Stomach smooth muscle (tissue), 2 donors: ENCODE data around the gene CAPN2.

ENCODE experiments used
- H3K27ac ChIP-seq: one replicate; pipeline ENCODE4 v1.7.0; 2013; ENCODE audit warnings: mild to moderate bottlenecking, low read length, inconsistent platforms
- H3K27me3 ChIP-seq, 2 donors: one replicate each; pipeline ENCODE4 v1.7.0; 2013; ENCODE audit warnings: low read length in 2 of 2; ENCODE audit not compliant: insufficient read depth in 2 of 2, control insufficient read depth in 1 of 2
- H3K36me3 ChIP-seq, 2 donors: one replicate each; pipeline ENCODE4 v1.7.0; 2013; ENCODE audit warnings: low read length in 2 of 2; ENCODE audit not compliant: control insufficient read depth in 2 of 2, insufficient read depth in 2 of 2
- H3K4me1 ChIP-seq: one replicate; pipeline ENCODE4 v1.7.0; 2013; ENCODE audit warnings: low read length; ENCODE audit not compliant: control insufficient read depth, insufficient read depth
- H3K4me3 ChIP-seq, 2 donors: one replicate each; pipeline ENCODE4 v1.7.0; 2013; ENCODE audit warnings: low read length in 2 of 2
- H3K9ac ChIP-seq, 2 donors: one replicate each; pipeline ENCODE4 v1.7.0; 2013; ENCODE audit warnings: low read length in 2 of 2, mild to moderate bottlenecking in 1 of 2
- H3K9me3 ChIP-seq, 2 donors: one replicate each; pipeline ENCODE4 v1.7.0; 2013; ENCODE audit warnings: low read length in 2 of 2; ENCODE audit not compliant: control insufficient read depth in 2 of 2
- donor health status: healthy.
- donor health status: Pancreatic carcinoma.

Gene CAPN2

DNA sequence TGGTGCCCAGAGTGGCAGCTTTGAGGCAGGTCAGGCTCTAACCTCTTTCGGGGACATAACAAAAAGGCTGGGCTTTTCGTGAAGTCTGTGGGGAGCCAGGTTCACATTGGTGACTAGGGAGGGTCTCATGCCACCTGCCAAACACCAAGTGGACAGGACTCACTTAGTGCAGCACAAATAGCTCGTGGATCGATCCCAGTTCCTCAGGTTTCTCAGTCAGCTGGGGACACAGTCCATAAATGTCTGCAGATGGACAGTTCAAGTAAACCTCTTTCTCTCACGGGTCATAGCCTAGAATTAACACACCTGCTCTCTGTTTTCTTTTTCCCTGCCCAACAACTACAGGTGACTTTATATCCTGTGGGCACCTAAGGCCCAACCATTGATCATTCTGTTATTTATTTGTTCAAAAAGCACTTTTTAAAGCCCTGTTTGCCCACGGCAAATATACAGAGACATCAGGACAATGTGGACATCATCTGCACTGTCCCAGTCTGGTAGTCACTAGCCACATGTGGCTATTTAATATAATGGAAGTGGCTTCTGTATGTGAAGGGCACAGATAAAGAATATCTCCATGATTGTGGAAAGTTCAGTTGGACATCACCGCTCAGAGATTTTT is 53.5 kb downstream of the CAPN2 start:
- Histone ChIP-seq H3K36me3 (peaks cover 45 to 58% of the 10 kb centered on the region in 2 donors), H3K9ac (no peak overlapping the region), H3K27ac (peak overlapping the region; percentile 18), H3K4me1 (peaks cover 3% of the 10 kb centered on the region), H3K27me3 (no peaks in the 10 kb centered on the region), H3K4me3 (no peak overlapping the region), H3K9me3 (no peaks in the 10 kb centered on the region)

DNA sequence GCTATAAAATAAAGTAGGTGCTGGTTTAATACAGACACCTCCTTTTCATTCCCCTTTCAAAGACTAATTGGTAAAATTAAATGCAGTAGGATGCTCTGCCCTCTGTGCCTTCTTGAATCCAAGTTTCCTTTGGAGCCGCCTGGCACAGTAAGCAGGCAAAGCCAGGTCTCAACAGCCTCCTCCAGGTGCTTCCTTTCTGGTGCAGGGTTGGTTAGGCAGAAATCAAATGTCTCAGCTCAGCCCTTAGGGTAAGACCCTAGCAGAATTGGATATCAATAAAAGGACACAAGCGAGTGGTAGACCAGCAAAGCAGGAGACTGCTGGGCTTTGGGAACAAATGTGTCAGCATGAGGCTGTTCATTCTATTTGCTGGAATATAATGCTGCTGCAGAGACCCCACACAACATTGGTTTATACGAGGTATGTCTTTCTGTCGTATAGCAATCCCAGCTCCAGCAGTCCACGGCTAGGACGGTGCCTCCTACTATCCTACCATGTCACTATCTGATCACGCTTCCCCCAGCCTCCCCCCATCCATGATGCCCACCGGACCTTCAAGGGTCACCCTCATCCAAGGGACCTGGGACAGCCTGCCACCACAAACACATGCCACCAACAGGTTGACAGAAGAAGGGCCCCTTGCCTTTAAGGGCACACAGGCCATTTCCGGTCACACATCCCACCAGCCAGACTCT is 58.4 kb downstream of the CAPN2 start:
- peak overlapping the region in 1 of 2 donors; percentile 47 for H3K9ac ChIP-seq
- peaks cover 14% of the 10 kb centered on the region for H3K4me1 ChIP-seq
- no peak overlapping the region for H3K4me3 ChIP-seq
- H3K9me3 ChIP-seq, result no peaks in the 10 kb centered on the region
- peaks cover 43 to 47% of the 10 kb centered on the region in 2 donors for H3K36me3 ChIP-seq
- H3K27me3 ChIP-seq, result no peaks in the 10 kb centered on the region
- H3K27ac ChIP-seq, result peak overlapping the region; percentile 49

DNA sequence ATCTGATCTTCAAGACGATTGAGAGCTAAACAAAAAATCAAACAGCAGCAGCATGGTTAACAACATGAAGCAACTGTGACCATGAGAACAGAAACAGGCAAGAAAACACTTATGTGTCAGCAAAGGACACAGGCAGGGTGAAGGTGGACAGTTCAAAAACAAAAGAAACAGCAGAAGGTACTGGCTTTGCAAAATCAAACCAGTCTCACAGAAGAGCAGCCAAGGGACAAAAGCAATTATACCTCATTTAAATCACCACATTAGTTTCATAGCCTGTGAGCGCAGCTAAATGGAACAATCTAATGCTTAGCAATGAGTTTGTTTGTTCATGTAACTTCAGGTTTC is 59.1 kb downstream of the CAPN2 start:
- no peaks in the 10 kb centered on the region for H3K27me3 ChIP-seq
- H3K9me3 ChIP-seq, result no peaks in the 10 kb centered on the region
- H3K9ac ChIP-seq, result peak overlapping the region in 1 of 2 donors; percentile 47
- H3K27ac ChIP-seq, result peak overlapping the region; percentile 49
- no peak overlapping the region for H3K4me3 ChIP-seq
- H3K4me1 ChIP-seq, result peaks cover 14% of the 10 kb centered on the region
- peaks cover 44 to 48% of the 10 kb centered on the region in 2 donors for H3K36me3 ChIP-seq

DNA sequence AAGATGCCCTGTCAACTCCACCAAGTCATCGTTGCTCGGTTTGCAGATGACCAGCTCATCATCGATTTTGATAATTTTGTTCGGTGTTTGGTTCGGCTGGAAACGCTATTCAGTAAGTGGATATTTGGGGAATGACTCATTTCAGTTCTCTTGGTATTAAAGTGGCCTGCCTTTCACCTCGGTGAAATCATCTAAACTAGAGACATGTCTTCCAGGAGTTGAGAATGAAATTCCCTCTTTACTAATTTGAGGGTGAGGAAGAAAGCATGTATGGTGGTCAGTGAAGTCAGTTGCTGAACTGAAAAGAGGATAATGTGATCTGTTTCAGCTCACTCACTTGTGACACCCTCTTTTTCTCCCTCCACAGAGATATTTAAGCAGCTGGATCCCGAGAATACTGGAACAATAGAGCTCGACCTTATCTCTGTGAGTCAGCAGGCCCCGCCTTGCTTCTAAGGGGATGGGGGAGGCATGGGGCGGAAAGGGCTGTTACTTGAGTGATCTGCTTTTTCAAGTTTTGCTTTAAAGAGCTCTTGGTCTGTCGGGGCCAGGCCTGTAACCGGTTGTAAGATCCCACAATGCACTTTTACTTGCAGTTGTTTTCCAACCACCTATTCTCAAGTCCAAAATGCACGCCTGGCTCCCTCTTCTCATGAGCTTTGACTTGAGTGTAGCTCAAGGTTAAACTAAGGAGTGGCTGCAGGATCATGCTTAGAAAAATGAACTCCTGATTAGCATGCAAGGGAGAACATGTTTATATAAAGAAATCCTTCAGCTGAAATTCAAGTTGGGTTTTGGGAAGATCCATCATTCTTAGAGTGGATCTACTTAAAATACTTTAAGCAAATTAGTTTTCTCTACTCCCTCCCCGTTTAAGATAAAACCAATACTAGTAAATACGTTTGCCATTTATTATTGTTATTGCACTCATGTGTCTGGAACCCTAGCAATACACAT is 59.8 kb downstream of the CAPN2 start:
- Histone ChIP-seq H3K27me3 (no peaks in the 10 kb centered on the region), H3K27ac (peak overlapping the region; percentile 49), H3K4me3 (no peak overlapping the region), H3K9me3 (no peaks in the 10 kb centered on the region), H3K9ac (peak overlapping the region in 1 of 2 donors; percentile 37), H3K4me1 (peaks cover 14% of the 10 kb centered on the region), H3K36me3 (peaks cover 46 to 47% of the 10 kb centered on the region in 2 donors)

DNA sequence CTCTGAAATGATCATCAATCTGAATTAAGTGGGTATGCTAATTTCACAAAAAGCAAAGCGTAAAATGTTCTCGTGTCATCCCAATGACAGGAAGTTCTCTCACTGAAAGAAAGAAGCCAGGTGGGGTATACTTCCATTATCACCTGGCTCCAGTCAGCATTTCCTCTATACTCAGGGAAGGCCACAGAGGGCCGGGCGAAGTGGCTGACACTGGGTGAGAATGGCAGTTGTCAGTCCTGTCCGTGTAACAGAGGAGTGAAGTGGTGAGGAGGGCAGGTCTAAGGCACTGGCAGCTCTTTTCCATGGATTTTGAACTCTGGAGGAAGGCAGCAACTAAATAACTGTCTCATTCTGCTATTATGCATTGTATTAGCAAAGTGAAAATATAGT is 60.4 kb downstream of the CAPN2 start:
- Histone ChIP-seq H3K36me3 (peaks cover 46 to 51% of the 10 kb centered on the region in 2 donors), H3K27me3 (no peaks in the 10 kb centered on the region), H3K4me3 (no peak overlapping the region), H3K4me1 (peaks cover 14% of the 10 kb centered on the region), H3K9me3 (no peaks in the 10 kb centered on the region), H3K9ac (no peak overlapping the region), H3K27ac (no peak overlapping the region)

DNA sequence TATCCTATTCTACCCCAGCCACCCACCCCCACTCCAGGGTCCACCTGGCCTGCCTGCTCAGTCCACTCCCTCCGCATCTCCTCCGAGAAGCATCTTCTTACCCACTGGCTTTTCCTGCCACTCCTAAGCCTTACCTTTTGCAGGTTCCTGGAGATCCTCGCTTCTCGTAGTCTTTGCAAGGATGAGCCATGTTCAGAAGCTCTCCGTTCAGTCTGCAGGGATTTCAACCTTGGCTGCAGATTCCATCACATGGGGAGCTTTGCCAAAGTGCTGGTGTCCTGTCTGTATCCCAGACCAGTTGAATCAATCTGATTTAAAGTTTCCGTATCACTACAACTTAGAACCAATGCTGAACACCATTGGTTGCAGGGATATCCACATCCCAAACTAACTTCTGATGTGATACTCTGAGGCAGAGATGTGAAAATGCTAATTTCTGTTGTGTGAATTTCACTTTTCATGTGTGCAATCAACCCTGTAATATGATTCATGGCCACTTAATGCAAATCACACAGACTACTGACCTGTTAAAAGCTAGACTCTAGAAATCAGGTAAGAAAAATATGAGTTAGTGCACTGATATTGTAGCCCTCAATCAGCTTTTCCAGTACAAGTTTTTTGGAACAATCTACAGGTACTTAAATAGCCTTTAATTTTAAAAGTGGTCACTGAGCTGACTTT is 61.9 kb downstream of the CAPN2 start:
- H3K9ac ChIP-seq, result no peak overlapping the region
- H3K36me3 ChIP-seq, result peaks cover 56 to 62% of the 10 kb centered on the region in 2 donors
- H3K9me3 ChIP-seq, result no peaks in the 10 kb centered on the region
- no peak overlapping the region for H3K4me3 ChIP-seq
- H3K27ac ChIP-seq, result no peak overlapping the region
- peaks cover 14% of the 10 kb centered on the region for H3K4me1 ChIP-seq
- H3K27me3 ChIP-seq, result no peaks in the 10 kb centered on the region

DNA sequence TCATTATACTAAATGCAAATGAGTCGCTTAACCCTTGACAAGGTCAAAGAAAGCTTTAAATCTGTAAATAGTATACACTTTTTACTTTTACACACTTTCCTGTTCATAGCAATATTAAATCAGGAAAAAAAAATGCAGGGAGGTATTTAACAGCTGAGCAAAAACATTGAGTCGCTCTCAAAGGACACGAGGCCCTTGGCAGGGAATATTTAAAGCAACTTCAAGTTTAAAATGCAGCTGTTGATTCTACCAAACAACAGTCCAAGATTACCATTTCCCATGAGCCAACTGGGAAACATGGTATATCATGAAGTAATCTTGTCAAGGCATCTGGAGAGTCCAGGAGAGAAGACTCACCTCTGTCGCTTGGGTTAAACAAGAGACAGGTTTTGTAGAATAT is 62.7 kb downstream of the CAPN2 start:
- H3K9me3 ChIP-seq, result no peaks in the 10 kb centered on the region
- H3K9ac ChIP-seq, result no peak overlapping the region
- H3K27ac ChIP-seq, result peak overlapping the region; percentile 19
- H3K4me1 ChIP-seq, result peaks cover 14% of the 10 kb centered on the region
- no peak overlapping the region for H3K4me3 ChIP-seq
- H3K36me3 ChIP-seq, result peaks cover 51 to 57% of the 10 kb centered on the region in 2 donors
- H3K27me3 ChIP-seq, result no peaks in the 10 kb centered on the region

DNA sequence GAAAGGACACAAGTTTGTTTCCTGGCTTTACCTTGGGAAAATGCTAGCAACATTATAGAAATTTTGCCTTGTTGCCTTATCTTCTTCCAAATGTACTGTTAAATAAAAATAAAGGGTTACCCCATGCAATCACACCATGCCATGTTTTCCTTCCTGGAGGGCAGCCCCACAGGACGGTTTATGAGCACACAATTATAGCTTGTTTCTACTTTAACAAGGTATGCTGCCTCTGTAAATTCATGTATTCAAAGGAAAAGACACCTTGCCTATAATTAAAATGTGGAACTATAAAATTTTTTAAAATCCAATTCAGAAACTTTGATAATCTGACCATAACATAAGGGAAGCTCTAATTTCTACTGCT is 63.4 kb downstream of the CAPN2 start:
- Histone ChIP-seq H3K27ac (peak overlapping the region; percentile 3), H3K27me3 (no peaks in the 10 kb centered on the region), H3K4me3 (no peak overlapping the region), H3K36me3 (peaks cover 51 to 56% of the 10 kb centered on the region in 2 donors), H3K9ac (no peak overlapping the region), H3K4me1 (peaks cover 13% of the 10 kb centered on the region), H3K9me3 (no peaks in the 10 kb centered on the region)

DNA sequence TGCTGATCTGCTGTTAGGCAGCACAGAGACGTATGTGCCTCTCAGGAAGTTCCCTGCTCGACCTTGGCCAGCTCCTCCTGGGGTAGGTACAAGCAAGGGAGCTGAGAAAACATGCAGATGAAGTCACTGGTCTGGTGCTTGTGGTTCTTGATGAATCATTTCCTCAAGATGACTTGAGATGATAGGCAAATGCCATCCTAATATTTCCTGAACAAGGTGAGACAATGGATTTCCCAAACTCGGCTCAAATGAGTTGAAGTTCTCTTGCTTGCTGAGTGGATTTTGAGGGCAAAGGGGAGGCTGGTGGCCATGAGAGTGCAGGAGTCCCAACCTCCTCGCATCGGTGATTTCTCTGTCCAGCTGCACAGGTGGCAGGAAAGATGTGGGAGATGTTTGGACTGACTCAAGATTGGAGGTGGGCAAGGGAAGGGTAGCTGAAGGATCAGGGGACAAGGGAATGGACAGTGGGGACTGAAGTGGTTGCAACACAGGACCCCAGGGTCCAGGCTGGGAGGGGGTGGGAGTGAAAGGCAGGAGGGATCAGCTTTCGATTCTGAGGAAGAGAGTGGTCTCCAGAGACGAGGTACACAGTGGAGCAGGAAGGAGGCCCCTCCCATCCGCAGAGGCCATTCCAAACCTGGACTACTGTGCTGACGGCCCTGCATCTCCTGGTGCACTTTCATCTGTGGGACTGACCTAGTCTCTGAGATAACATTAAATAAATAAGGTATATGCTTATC is 63.9 kb downstream of the CAPN2 start:
- Histone ChIP-seq H3K4me1 (peaks cover 8% of the 10 kb centered on the region), H3K27ac (peak overlapping the region; percentile 3), H3K9me3 (no peaks in the 10 kb centered on the region), H3K9ac (no peak overlapping the region), H3K4me3 (no peak overlapping the region), H3K27me3 (no peaks in the 10 kb centered on the region), H3K36me3 (peaks cover 48 to 53% of the 10 kb centered on the region in 2 donors)
